Kidney tubule cell (primary cell): ENCODE measurements around the gene BPIFB2.

Source experiments
- DNase-seq: peaks from one replicate; pipeline ENCODE4 v3.0.0-alpha.2; 2018; ENCODE audit warnings: low spot score

Gene BPIFB2

GRCh38 chr20:33020278-33021161, 13.0 kb downstream of the BPIFB2 start:
- DNase-seq, result no peak

- DNase-seq, result no peak
These were observed 14.4 kb downstream of the BPIFB2 start for GRCh38 chr20:33021879-33022278.

- DNase-seq, result no peak
These were observed 14.8 kb downstream of the BPIFB2 start for GRCh38 chr20:33022289-33022688.

GRCh38 chr20:33022694-33023438, 15.4 kb downstream of the BPIFB2 start:
- DNase-seq, result no peak

GRCh38 chr20:33023439-33024242, 16.1 kb downstream of the BPIFB2 start:
- DNase-seq, result no peak

- no peak for DNase-seq
These were observed 16.7 kb downstream of the BPIFB2 start for GRCh38 chr20:33024243-33024560.

GRCh38 chr20:33024609-33025317, 17.3 kb downstream of the BPIFB2 start:
- no peak for DNase-seq

- DNase-seq, result no peak
These were observed 17.9 kb downstream of the BPIFB2 start for GRCh38 chr20:33025318-33025876.

- DNase-seq, result no peak
These were observed 18.7 kb downstream of the BPIFB2 start for GRCh38 chr20:33026072-33026778.

GRCh38 chr20:33026779-33027759, 19.6 kb downstream of the BPIFB2 start:
- no peak for DNase-seq

- no peak for DNase-seq
These were observed 20.6 kb downstream of the BPIFB2 start for GRCh38 chr20:33027769-33028751.

GRCh38 chr20:33028875-33029274, 21.4 kb downstream of the BPIFB2 start:
- no peak for DNase-seq

- no peak for DNase-seq
These were observed 22.6 kb downstream of the BPIFB2 start for GRCh38 chr20:33030076-33030475.

GRCh38 chr20:33030569-33030968, 23.1 kb downstream of the BPIFB2 start:
- DNase-seq, result no peak

- DNase-seq, result no peak
These were observed 24.0 kb downstream of the BPIFB2 start, which contains the start of gene BPIFB6 for GRCh38 chr20:33031531-33031930. Gene BPIFB6 (plus strand): TSS chr20:33031648. CDS start chr20:33031648, 0 bp downstream.

- no peak for DNase-seq
These were observed 25.1 kb downstream of the BPIFB2 start for GRCh38 chr20:33032555-33032954.

GRCh38 chr20:33033381-33033780, 25.9 kb downstream of the BPIFB2 start:
- DNase-seq, result no peak

GRCh38 chr20:33034115-33034514, 26.6 kb downstream of the BPIFB2 start:
- no peak for DNase-seq
